ENCODE data around the gene PTPRD.

The PTPRD gene

DNA sequence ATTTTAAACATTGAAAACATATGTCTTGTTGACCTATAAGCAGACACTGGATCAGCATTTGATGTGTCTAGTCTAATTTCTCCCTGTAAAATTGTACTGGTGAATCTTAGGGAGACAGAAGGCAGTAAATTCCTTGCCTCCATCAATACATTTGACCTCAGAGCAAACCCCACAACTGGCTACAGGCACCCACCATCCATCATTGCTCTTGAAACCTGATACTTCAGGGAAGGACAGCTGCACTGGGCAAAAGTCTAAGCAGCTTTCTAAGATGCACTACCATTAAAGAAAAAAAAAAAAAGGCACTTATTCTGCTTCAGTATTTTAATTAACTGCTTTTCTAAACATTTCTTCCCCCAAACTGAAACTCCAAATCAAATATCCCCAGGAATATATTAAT, 1761.9 kb downstream of the PTPRD start:
- DNase-seq, result no peak

DNA sequence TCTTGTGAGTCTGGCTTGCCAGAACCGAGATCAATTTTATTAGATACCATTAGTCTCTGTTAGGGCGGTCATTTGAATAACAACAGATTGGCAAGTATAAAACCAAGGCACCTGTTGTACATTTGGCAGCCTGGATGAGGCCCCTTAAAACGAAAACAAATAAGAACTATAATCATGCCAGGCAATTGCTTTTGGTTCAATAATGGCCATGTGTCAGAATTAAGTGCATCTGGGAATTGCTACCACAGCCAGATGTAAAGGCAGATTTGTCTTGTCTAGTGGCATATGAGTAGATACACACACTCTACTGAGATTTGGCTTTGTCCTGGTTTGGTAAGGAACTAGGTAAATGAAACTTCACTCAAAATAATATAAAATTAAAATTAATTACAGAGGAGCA, 1767.0 kb downstream of the PTPRD start:
- DNase-seq, result no peak

DNA sequence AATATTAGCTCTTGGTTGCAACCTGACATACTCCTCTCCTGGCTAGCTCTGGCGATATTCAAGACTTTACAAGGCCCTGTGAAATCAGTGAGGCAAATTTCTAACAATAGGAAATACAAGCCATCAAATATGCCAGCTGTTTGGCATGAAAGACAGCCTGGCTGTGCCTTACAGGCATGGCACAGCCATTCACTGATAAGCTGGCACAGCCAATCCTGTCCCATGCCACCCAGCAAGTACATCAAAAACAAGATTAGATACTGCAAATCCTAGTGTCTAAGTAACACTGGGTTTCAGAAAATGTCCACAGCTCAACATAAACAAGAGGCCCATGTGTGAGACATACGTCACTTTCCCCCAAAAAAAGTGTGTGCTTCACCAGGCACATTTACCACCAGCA, 1767.4 kb downstream of the PTPRD start:
- no peak for DNase-seq

DNA sequence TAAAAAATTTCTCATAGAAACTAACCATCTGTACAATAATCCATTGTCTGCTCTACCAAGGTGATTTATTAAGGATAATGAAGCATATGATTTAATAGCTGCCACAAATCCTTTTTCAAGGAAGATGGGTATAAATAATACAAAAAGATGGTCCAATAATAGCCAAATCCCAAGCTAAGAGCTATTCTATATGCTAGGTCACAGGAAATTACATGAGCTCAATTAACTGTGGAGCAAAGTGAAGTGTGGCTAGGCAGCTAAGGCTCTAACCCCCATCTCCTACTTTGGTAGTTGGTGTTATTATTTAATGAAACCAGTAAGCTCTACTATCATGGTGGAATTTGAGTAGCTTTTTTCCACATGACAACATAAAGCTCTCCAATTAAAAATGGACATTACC, 1768.3 kb downstream of the PTPRD start:
- DNase-seq, result no peak

GRCh38 chr9:8842402-8843193, 1770.2 kb downstream of the PTPRD start:
- no peak for DNase-seq

DNA sequence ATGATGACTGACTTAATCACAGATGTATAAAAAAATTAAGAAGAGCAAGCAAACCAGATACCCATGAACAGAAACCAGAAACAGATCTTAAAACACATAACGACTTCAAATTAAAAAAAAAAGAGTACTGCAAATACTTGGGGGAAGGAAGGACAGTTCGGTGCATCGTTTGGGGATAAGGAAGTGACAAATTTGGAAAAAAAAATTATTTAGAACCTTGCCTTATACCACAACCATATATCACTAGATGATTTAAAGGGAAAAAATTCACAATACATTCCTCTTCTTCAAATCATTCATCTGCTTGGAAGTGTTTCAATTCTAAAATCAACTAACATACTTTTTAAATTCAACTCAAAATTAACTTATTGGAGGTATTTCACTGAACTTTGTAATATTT, 1774.7 kb downstream of the PTPRD start:
- no peak for DNase-seq

DNA sequence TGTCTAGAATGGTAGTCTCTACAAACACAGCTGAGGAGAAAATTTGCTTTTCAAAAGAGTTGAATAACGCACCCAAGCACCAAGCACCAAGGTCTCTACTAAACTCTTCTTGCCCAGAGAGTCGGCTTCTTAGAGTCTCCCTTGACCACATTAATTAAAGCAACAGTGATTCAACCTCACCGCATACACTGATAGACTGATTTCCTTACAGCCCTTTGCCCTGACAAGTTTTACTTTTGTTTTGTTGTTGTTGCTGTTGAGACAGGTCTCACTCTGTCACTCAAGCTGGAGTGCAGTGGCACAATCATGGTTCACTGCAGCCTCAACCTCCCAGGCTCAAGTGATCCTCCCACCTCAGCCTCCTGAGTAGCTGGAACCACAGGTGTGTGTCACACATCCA, 1777.5 kb downstream of the PTPRD start:
- no peak for DNase-seq

DNA sequence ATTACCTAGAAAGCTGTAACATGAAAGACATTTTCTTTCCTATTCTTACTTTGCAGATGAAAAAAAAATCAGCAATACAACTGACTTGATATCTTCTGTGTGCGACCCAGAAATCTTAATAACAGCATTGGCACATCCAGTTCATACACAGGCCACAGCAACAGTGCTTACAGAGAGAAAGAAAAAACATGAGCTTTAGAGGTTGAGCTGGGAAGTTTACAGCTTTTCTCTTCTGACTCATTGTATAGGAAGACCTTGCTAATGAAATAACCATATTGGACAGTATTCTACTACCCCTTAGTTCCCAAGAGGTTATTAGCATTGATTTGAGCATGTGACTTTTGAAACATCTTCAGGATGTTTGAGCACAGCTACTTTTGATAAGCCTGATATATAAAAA, 1779.8 kb downstream of the PTPRD start:
- no peak for DNase-seq

DNA sequence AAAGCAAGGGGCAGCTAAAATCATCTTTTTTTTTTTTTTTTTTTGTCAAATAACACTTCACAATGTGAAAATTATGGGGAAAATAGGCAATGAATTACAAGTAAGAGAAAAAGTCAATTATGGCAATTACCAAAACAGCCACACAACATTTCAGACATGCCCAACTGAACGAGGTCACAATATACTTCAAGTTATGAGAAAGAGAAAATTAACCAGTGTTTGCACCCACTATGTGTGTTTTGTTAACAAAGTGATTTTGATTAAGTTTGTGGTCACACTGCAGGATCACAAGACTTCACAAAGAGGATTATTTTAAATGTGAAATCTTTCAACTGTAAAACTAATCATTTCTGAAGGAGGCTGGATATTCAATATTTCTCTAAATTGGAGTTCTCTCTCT, 1780.4 kb downstream of the PTPRD start:
- DNase-seq, result no peak

GRCh38 chr9:8831568-8831967, 1781.2 kb downstream of the PTPRD start:
- no peak for DNase-seq

- no peak for DNase-seq
Observed at GRCh38 chr9:8826281-8826680, 1786.5 kb downstream of the PTPRD start.

- no peak for DNase-seq
Observed at GRCh38 chr9:8825585-8826147, 1787.1 kb downstream of the PTPRD start.

DNA sequence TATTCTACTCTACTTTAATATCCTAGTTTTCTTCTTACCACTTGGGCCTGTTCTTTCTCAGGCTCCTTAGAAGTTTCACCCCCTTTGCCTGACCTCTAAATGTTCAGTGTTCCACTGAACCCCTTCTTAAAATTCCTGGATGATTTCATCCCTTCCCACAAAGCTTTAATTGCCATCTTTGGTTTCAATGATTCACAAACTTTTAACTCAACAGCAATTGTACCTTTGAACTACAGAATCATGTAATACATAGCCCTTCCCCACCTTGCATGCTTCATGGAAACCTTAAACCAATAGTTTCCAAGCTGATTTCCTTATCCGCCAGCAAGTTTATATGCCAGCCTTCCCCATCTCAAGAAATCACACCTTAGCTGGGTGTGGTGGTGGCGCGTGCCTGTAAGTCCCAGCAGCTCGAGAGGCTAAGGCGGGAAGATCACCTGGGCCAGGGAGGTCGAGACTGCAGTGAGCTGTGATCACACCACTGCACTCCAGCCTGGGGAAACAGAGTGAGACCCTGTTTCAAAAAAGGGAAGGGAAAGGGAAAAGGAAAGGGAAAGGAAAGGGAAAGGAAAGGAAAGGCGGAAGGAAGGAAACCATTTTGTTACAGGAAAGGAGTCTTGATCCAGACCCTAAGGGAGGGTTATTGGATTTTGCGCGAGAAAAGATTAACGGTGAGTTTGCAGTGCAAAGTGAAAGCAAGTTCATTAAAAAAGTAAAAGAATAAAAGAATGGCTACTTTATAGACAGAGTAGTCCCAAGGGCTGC, 1789.5 kb downstream of the PTPRD start:
- DNase-seq, result no peak

DNA sequence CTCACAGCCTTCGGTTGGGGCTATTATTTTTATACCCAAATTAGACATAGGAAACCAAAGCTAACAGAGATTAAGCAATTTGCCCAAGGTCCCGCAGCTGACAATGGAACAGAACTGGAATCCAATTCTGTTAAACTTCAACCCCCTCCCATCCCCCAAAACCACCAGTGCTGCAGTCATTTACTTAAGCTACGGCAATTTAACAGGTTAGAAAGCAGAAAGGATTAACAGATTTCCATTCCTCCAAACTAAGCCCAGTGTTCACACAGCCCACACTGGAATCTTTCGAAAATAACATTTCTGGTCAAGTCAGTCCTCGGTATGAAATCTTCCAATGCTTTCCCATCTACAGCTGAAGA, 1790.2 kb downstream of the PTPRD start:
- no peak for DNase-seq

DNA sequence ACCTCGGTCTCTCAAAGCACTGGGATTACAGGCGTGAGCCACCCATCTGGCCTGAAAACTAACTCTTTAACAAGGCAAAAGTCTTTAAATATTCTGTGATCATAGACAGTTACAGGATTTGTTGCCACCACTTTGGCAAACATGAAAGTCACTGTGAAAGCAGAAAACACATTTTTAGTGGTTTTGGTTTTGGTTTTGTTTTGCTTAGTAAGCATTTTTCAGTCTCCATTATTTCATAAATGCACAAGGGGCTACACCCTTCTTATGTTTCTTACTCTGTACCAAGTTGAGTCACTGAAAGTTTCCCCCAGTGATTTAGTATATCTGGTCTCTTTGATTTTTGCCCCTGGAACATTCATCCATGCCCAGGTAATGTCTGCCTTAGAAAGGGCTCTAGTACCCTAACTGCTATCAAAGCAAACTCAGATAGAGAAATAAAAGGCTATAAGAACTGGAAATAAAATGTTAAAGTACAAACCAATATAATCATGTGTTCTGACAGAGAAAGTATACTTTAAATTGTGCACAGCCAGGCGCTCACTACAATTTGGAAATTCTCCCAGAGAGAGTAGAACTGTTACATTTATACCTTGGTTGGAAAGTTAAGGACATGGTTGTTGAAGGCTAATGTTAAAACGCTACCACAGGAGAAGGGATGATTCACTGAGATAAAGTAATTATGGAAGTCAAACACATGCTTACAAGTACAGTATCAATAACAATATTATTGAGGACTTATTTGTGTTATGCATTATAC, 1790.7 kb downstream of the PTPRD start:
- no peak for DNase-seq

GRCh38 chr9:8817335-8817734, 1795.5 kb downstream of the PTPRD start:
- no peak for DNase-seq

GRCh38 chr9:8816361-8816760, 1796.4 kb downstream of the PTPRD start:
- DNase-seq, result no peak

DNA sequence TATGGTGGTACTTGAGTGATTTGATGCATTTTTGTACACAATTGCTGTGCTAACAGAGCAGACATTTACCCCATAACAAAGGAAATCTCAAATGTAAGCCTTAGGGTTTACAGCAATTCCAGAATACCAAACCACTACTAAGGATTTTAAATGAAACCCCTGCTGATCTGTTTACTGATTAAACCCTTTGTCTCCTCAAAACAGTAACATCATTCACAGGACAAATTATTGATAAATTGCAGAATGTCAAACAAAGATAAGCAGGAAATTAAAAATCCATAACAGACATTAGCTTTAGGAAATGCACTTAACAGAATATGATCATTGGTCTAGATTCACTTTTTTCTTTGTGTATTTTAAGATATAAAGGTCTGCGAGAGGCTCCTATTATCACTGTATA, 1796.9 kb downstream of the PTPRD start:
- DNase-seq, result no peak

DNA sequence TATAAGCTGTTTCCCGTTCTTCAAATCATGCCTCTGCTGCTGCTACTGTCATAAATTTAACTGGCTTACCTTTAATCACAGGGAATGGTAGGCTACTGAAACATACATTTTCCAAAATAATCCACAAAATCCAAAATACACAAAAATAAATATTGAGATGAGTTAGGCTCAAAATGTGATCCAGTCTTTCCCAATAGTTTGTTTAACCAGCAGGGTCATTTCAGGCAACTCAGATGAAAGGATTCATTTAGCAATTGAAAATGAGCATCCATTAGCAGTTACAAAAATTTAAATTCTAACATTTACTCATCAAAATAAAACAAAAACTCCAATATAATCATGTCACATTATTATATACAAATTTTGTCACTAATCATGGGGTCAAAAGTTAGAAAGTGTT, 1797.6 kb downstream of the PTPRD start:
- no peak for DNase-seq

DNA sequence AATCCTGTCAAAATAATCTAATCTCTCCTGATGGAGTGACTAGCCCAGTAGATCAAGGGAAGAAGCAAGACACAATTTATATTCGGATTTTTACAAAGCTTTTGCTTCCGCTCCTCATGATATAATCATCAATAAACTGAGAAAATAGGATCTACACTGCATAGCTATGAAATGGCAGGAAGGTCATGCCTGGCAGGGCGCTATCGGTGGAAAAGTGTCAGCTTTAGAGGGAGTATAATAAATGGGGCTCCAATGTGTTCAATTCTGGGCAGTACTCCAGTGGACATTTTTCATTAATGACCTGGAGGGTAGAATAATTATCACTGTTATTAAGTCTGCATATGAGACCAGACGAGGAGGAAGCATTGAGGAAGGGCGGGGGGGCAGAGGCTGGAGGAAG, 1799.9 kb downstream of the PTPRD start:
- no peak for DNase-seq

- DNase-seq, result no peak
Observed at GRCh38 chr9:8809741-8810140, 1803.1 kb downstream of the PTPRD start.

GRCh38 chr9:8806150-8806549, 1806.7 kb downstream of the PTPRD start:
- DNase-seq, result no peak

- DNase-seq, result no peak
Observed at GRCh38 chr9:8804613-8805012, 1808.2 kb downstream of the PTPRD start.

GRCh38 chr9:8802242-8802641, 1810.6 kb downstream of the PTPRD start:
- no peak for DNase-seq

Data from inflammatory macrophage treated with lipopolysaccharide for 4 hours (primary cell).